ENCODE measurements around the gene OPN4.

DNA sequence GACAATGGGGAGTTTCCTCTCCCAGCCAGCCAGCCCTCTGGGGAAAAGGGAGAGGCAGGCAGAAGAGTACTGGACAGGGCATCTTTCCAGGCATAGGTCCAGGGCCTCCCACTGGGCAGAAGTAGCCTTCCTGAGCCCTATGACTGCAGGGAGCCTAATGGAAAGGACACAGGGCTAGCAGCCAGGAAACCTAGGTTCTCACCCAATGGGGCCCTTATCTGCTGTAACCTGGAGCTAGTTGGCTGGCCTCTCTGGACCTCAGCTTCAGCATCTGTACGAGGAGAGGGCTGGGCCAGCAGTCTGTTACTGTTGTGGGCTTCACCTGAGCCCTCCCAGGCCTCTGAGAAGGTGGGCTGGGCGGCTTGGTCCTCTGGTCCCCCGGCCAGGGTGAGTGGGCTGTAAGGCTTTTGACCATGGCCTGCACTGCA is 36.3 kb downstream of the OPN4 start:
- TF ChIP-seq, protein P1, sequence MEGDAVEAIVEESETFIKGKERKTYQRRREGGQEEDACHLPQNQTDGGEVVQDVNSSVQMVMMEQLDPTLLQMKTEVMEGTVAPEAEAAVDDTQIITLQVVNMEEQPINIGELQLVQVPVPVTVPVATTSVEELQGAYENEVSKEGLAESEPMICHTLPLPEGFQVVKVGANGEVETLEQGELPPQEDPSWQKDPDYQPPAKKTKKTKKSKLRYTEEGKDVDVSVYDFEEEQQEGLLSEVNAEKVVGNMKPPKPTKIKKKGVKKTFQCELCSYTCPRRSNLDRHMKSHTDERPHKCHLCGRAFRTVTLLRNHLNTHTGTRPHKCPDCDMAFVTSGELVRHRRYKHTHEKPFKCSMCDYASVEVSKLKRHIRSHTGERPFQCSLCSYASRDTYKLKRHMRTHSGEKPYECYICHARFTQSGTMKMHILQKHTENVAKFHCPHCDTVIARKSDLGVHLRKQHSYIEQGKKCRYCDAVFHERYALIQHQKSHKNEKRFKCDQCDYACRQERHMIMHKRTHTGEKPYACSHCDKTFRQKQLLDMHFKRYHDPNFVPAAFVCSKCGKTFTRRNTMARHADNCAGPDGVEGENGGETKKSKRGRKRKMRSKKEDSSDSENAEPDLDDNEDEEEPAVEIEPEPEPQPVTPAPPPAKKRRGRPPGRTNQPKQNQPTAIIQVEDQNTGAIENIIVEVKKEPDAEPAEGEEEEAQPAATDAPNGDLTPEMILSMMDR (IDR thresholded peaks at IDR 0.05; ENCODE audit: insufficient read depth, low read length, poor library complexity, severe bottlenecking): no peak
- no peak for TF ChIP-seq EZH2phosphoT487 (conservative IDR thresholded peaks at IDR 0.05; ENCODE audit: low read length)
